GM10266 (cell line): ENCODE data around the gene NDUFB10.

ENCODE experiments used
- DNase-seq: peaks from one replicate; pipeline ENCODE4 v3.0.0; 2012; ENCODE audit errors: extremely low spot score
- TF ChIP-seq, protein P1 (sequence below): IDR thresholded peaks from 2 replicates; pipeline ENCODE4 v1.5.1; 2012; ENCODE audit warnings: mild to moderate bottlenecking, low read depth; ENCODE audit not compliant: control insufficient read depth, insufficient read depth; ENCODE audit errors: missing control alignments

NDUFB10 gene

DNA sequence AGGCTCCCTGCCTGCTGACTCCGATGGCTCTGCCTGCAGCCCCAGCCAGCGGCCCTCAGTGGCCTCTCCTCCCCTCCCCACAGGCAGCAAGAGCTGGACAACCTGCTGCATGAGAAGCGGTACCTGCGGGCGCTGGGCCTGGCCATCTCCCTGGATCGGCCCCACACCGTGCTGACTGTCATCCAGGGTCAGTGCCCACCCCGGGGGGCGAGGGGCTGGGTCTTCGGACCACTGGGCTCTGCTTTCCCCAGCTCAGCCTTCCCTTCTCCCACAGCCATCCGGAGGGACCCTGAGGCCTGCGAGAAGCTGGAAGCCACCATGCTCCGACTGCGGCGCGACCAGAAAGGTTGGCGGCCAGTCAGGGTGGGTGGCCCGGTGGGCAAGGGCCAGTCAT, 18.5 kb downstream of the NDUFB10 start:
- TF ChIP-seq, protein P1, sequence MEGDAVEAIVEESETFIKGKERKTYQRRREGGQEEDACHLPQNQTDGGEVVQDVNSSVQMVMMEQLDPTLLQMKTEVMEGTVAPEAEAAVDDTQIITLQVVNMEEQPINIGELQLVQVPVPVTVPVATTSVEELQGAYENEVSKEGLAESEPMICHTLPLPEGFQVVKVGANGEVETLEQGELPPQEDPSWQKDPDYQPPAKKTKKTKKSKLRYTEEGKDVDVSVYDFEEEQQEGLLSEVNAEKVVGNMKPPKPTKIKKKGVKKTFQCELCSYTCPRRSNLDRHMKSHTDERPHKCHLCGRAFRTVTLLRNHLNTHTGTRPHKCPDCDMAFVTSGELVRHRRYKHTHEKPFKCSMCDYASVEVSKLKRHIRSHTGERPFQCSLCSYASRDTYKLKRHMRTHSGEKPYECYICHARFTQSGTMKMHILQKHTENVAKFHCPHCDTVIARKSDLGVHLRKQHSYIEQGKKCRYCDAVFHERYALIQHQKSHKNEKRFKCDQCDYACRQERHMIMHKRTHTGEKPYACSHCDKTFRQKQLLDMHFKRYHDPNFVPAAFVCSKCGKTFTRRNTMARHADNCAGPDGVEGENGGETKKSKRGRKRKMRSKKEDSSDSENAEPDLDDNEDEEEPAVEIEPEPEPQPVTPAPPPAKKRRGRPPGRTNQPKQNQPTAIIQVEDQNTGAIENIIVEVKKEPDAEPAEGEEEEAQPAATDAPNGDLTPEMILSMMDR, result no peak
- DNase-seq, result no peak

DNA sequence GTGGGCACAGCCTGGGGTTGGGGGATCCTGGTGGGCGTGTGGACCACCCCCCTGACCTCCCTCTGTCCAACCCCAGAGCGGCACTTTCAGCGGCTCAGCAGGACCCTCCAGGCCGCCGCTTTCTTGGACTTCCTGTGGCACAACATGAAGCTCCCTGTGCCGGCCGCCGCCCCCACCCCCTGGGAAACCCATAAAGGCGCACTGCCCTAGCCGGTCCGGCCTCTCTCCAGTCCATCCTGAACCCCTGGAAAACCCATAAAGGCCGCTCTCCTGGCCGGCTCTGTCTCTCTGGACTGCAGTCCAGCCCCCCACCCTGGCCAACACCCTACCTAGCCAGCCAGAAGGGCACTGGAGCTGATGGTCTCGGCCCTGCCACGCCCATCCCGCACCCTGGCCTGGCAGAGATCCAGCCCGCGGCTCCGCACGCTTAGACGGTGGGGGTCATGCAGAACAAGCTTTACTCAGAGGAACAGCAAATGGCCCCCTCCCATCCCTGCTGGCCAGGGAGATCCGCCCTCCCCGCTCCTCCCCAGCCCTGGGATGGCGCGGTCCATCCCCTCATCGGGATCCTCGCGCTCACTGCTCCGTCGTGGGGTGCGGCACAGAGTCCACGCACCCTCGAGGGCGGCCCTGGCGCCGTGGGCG, 19.3 kb downstream of the NDUFB10 start:
- TF ChIP-seq, protein P1, result no peak
- no peak for DNase-seq

DNA sequence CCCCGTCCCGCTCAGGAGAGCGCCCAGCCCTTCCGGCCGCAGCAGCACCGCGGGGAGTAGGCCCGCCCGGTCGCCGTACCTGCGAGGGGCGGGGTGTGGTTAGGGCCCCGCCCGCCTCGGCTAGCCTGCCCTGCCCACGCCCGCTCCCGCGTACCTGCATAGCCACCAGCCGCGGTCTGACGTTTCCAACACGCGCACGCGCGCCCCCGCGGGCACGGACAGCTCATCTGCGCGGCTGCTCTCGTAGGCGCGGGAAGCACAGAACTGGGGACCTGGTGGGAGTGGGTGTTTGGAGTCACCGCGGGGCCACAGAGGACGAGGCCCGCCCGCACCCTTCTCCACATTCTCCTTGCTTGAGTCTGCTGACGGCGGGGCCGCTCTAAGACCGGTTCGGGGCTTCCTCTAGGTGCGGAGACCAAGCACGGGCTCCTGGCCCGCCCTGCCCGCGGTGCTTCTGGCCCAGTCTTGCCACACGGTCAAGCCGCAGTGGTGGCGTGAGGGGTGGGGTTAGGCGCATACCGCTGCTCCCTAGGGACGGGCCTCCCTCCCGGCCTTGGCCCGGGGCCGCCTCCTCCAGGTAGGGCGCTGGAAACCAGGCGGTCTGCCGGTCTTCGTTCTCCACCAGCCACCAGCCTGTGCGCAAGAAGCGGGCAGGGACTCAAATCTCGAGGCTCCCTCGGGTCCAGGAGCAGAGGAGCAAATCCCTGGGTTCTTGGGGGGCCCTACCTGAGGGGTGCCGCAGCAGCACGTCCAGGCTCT, 20.1 kb downstream of the NDUFB10 start:
- DNase-seq, result no peak
- TF ChIP-seq, protein P1, result no peak

DNA sequence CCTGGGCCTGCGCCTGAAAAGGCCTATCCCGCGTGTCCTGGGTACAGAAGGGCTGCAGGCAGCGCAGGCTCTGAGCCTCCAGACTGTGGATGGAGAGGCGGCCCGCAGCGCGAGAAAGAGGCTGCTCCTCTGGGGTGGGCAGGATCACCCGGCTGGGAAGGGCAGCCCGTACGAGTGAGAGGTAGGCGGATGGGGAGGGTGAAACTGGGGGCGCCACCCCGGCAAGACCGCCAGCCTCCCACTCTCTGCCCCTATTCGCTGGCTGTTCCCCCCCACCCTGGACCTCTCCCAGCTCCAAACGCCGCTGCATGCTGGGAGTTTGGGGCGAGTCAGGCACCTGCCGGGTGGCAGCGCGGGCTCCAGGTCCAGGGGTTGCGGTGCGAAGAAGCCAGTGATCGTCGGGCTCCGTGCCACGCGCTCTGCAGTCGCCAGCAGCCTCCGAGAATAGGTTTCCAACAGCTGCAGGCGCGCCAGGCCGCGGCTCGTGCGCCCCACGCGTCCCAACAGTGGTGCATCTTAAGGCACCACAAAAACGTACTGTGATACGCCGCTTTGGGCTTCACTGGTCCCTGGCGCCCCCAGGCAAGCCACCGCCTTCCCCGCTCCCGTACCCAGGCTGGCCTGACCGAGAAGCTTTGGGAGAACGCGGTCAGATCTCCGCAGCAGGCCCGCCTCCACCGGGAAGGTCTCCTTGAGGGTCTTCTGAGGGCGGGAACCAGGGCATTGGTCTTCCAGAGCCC, 20.9 kb downstream of the NDUFB10 start:
- DNase-seq, result no peak
- TF ChIP-seq, protein P1, result no peak

DNA sequence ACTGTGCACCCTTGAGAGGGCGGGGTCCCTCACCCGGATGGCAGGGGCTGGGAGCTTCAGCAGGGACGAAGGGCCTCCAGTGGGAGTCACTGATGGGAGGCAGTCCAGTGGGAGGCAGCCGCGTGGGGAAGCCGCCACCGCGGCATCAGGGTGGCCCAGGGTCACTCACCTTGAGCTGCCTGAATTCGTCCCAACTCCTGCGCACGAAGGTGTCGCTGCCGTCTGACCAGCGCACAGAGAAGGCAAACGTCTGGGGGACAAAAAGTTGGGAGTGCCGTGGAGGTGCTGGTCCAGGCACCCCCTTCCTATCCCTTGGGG, 21.4 kb downstream of the NDUFB10 start:
- TF ChIP-seq, protein P1, result no peak
- DNase-seq, result no peak

DNA sequence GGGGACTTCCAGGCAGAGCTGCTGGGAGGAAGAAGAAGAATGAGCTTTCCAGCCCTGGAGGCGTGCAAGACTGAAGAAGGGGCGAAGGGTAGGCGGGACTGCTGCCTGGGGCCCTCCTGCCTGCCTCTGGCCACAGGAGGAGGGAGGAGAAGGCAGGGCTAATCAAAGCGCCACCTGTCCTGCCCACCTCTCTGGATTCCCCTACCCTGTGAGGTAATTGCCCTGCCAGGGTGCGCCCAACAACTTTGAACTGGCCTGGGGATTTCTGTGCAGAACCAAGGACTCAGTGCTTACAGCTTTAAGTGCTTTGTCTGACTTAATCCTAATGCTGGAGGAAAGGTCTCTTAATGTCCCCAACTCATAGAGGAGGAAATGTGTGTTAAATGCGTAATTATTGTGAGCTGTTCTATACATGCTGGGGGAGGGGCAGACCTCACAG, 22.1 kb downstream of the NDUFB10 start, which contains the start of gene NOXO1:
Gene NOXO1, minus strand, starts transcription at position 72 of the 439 bp plus-strand sequence. CDS start 290 bp downstream, outside the sequence.
- TF ChIP-seq, protein P1, result no peak
- peak; percentile 71 for DNase-seq
